Gastrocnemius medialis (tissue), 4 donors: Measurements from ENCODE around the gene UTP18. TPM values are rescaled to one million over a fixed set of nuclear protein-coding genes. Genes with fewer than 3 reads are reported as not detected.

Source experiments
- ATAC-seq, 2 donors: fragments of 150-250 bp; one replicate each; pipeline ENCODE4 v1.9.1; 2016
- DNase-seq, 2 donors: peaks; one replicate each; pipeline ENCODE4 v3.0.0-alpha.2; 2019
- H3K27ac ChIP-seq, 4 donors: fragments of 200-600 bp; sonication (generic); 1 replicate in 1 of 4; 2 replicates in 3 of 4; pipeline ENCODE4 v1.5.1; 2016 to 2018; ENCODE audit warnings: mild to moderate bottlenecking in 2 of 4, moderate library complexity in 1 of 4
- H3K27me3 ChIP-seq, 3 donors: fragments of 200-600 bp; sonication (generic) in 2 of 3; 1 replicate in 1 of 3; 2 replicates in 2 of 3; pipeline versions ENCODE4 v1.5.1 to v1.6.0; 2016 to 2019; ENCODE audit warnings: mild to moderate bottlenecking in 1 of 3, moderate library complexity in 1 of 3
- H3K36me3 ChIP-seq, 2 donors: fragments of 200-600 bp; sonication (generic) in 1 of 2; one replicate each; pipeline ENCODE4 v1.5.1; 2017 to 2018
- H3K4me1 ChIP-seq, 2 donors: fragments of 200-600 bp; sonication (generic) in 1 of 2; one replicate each; pipeline ENCODE4 v1.5.1; 2016 to 2017; ENCODE audit warnings: mild to moderate bottlenecking in 2 of 2
- H3K4me3 ChIP-seq, 4 donors: fragments of 200-600 bp; sonication (generic) in 3 of 4; 1 replicate in 1 of 4; 2 replicates in 3 of 4; pipeline ENCODE4 v1.5.1; 2016 to 2019; ENCODE audit warnings: mild to moderate bottlenecking in 2 of 4
- H3K9me3 ChIP-seq, 3 donors: fragments of 200-600 bp; sonication (generic) in 2 of 3; 1 replicate in 1 of 3; 2 replicates in 2 of 3; pipeline ENCODE4 v1.5.1; 2016 to 2019
- POLR2A ChIP-seq, 2 donors: fragments of 450-650 bp; IDR thresholded peaks; one replicate each; pipeline ENCODE4 v1.6.1; 2017; ENCODE audit warnings: antibody characterized with exemption in 2 of 2, mild to moderate bottlenecking in 2 of 2, moderate library complexity in 2 of 2
- in situ Hi-C, 4 donors: fragments of 200-750 bp; cut with MboI; loops; one replicate each; pipeline versions ENCODE4 v1.15.0 to v1.8.0; 2017; ENCODE audit warnings: low sequenced_read_pairs in 4 of 4
- intact Hi-C: fragments of 100-400 bp; cut with DNase I; formaldehyde crosslinking; loops from one replicate; pipeline ENCODE4 v1.15.1; 2023; ENCODE audit warnings: low total_unique reads
- total RNA-seq, 4 donors: library from RNA; depleted of rRNA; stranded (reverse); fragments of >200 nt; gene quantifications; one replicate each; pipeline versions ENCODE4 v1.1.0 to v1.2.3, GENCODE V29; 2016
- TF ChIP-seq, protein P1 (sequence below), 5 experiments: fragments of 450-650 bp in 3 of 5; fragments of 200-600 bp in 2 of 5; sonication (generic) in 2 of 5; IDR thresholded peaks in 4 of 5; conservative IDR thresholded peaks in 1 of 5; 1 replicate in 4 of 5; 2 replicates in 1 of 5; pipeline ENCODE4 v1.5.1; 2016 to 2019; ENCODE audit warnings: antibody characterized with exemption in 5 of 5, mild to moderate bottlenecking in 3 of 5, moderate library complexity in 3 of 5

UTP18 gene
- total RNA-seq, 4 donors from 2014 or later, result 19.0 to 29.9 (median 21.4) TPM

DNA sequence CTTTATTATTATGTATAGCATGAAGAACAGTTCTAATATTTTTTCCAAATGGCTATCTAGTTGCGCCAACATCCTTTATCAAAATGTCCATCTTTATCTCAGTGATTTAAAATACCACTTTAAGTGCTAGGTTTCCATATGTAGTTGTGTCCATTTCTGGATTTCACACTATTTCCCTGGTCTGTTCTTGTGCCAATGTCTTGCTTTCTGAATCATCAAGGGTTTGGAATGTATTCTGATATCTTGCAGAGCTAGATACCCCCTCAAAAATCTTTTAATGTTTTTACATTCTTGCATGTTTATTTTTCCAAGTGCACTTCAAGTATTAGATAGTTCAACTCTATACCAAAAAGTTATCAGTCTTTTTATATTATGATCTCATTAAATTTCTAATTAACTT is 14.8 kb upstream of the UTP18 start:
- no peak overlapping the region for H3K27ac ChIP-seq
- no peaks in the 10 kb centered on the region for H3K27me3 ChIP-seq
- ATAC-seq, result no peak
- no peak overlapping the region for H3K4me3 ChIP-seq
- no peak for TF ChIP-seq POLR2A (IDR thresholded peaks at IDR 0.05)
- TF ChIP-seq, protein P1, sequence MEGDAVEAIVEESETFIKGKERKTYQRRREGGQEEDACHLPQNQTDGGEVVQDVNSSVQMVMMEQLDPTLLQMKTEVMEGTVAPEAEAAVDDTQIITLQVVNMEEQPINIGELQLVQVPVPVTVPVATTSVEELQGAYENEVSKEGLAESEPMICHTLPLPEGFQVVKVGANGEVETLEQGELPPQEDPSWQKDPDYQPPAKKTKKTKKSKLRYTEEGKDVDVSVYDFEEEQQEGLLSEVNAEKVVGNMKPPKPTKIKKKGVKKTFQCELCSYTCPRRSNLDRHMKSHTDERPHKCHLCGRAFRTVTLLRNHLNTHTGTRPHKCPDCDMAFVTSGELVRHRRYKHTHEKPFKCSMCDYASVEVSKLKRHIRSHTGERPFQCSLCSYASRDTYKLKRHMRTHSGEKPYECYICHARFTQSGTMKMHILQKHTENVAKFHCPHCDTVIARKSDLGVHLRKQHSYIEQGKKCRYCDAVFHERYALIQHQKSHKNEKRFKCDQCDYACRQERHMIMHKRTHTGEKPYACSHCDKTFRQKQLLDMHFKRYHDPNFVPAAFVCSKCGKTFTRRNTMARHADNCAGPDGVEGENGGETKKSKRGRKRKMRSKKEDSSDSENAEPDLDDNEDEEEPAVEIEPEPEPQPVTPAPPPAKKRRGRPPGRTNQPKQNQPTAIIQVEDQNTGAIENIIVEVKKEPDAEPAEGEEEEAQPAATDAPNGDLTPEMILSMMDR (IDR thresholded peaks at IDR 0.05 in 4 of 5, conservative IDR thresholded peaks at IDR 0.05 in 1 of 5), result no peak
- H3K9me3 ChIP-seq, result no peaks in the 10 kb centered on the region
- no peak for DNase-seq
- H3K36me3 ChIP-seq, result no peaks in the 10 kb centered on the region
- intact Hi-C loops (no loop called here), in situ Hi-C loops (no loop called here)
- H3K4me1 ChIP-seq, result no peaks in the 10 kb centered on the region

DNA sequence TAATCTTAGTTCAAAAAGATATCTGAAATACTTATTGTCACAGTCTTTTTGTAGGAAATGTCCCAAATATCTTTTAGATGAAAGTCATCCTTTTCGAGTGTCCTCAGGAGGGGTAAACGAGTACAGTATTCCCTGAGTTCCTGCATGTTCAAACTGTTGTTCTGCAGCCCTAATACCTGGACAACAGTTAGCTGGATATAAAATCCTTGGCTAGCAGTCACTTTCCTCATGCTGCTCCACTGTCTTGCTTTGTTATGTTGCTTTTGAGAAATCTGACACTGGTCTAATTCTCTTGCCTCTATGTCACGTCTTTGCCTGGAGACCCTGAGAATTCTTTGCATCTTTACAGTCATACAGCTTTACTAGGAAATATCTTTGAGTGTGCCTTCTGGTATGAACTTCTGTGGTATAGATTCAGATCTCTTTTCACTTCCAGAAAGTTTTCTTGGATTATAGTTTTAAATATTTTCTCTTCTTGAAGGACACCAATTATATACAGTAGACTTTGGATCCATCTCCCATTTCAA is 10.0 kb upstream of the UTP18 start:
- ATAC-seq (no peak), DNase-seq (no peak)
- in situ Hi-C loops (no loop called here), intact Hi-C loops (no loop called here)
- H3K27me3 ChIP-seq, result no peaks in the 10 kb centered on the region
- no peak overlapping the region for H3K4me3 ChIP-seq
- H3K4me1 ChIP-seq, result peaks cover 4 to 5% of the 10 kb centered on the region in 2 donors
- H3K36me3 ChIP-seq, result peaks cover 0 to 16% of the 10 kb centered on the region in 2 donors
- no peaks in the 10 kb centered on the region for H3K9me3 ChIP-seq
- H3K27ac ChIP-seq, result no peak overlapping the region
- TF ChIP-seq, protein P1 (IDR thresholded peaks at IDR 0.05 in 4 of 5, conservative IDR thresholded peaks at IDR 0.05 in 1 of 5), result no peak
- TF ChIP-seq POLR2A (IDR thresholded peaks at IDR 0.05), result no peak

DNA sequence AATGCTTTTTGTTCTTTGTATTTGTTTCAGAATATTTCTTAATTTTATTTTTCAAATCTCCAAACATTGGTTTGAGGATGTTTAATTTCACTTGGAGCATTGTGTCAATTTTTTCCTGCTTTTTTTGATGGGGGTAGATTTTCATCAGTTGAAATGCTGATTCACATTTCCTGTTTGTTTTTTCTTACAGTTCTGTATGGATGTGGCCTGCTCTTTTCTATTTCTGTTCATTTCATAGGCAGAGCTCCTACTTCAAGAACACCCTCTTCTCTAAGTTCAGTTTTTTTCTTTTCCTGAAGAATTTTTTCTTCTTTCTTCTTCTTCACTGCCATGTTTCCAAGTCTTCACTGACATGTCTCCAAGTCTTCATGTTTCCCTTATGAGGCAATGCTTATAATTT is 9.3 kb upstream of the UTP18 start:
- no peaks in the 10 kb centered on the region for H3K27me3 ChIP-seq
- ATAC-seq, result no peak
- intact Hi-C loops (no loop called here), in situ Hi-C loops (no loop called here)
- DNase-seq, result no peak
- peaks cover 5 to 6% of the 10 kb centered on the region in 2 donors for H3K4me1 ChIP-seq
- H3K27ac ChIP-seq, result no peak overlapping the region
- H3K36me3 ChIP-seq, result peaks cover 0 to 16% of the 10 kb centered on the region in 2 donors
- no peaks in the 10 kb centered on the region for H3K9me3 ChIP-seq
- no peak overlapping the region for H3K4me3 ChIP-seq
- no peak for TF ChIP-seq POLR2A (IDR thresholded peaks at IDR 0.05)
- TF ChIP-seq, protein P1 (IDR thresholded peaks at IDR 0.05 in 4 of 5, conservative IDR thresholded peaks at IDR 0.05 in 1 of 5), result no peak

DNA sequence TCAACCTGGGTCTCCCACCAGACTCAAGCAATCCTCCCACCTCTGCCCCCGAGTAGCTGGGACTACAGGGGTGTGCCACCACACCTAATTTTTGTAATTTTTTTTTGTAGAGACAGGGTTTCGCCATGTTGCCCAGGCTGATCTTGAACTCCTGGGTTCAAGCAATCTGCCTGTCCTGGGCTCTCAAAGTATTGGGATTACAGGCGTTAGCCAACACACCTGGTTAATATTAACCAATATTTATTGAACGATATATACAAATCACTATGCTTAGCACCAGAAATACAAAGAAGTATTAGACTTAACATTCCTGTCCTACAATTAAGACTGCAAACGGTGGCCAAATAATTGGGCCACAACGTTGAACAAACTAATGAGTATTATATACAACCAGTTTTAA is 4.7 kb upstream of the UTP18 start:
- no peak overlapping the region for H3K4me3 ChIP-seq
- in situ Hi-C loops, result no loop called here
- no peak overlapping the region for H3K27ac ChIP-seq
- H3K27me3 ChIP-seq, result no peaks in the 10 kb centered on the region
- DNase-seq (no peak), ATAC-seq (no peak)
- intact Hi-C loops, result no loop called here
- TF ChIP-seq, protein P1 (IDR thresholded peaks at IDR 0.05 in 4 of 5, conservative IDR thresholded peaks at IDR 0.05 in 1 of 5), result no peak
- TF ChIP-seq POLR2A (IDR thresholded peaks at IDR 0.05), result no peak
- peaks cover 33 to 38% of the 10 kb centered on the region in 2 donors for H3K4me1 ChIP-seq
- H3K9me3 ChIP-seq, result no peaks in the 10 kb centered on the region
- peaks cover 0 to 16% of the 10 kb centered on the region in 2 donors for H3K36me3 ChIP-seq

DNA sequence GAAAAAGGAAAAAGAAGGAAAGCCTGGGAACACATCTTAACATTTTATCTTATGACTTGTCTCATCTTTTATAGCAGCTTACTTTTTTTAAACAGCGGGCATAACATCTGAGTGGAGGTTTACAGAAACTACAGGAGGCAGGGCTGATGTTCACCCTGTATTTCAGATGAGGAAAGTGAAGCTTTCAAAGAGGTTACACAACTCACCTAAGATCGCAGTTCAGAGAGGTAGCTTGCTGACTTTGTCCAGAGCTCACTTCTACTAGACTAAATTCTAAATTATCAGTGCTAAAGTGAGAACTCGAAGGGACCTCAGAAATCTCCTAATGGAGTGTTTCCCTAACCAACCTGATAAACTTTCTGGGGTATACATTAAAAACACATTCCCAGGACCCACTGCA is 4.2 kb upstream of the UTP18 start:
- intact Hi-C loops, result no loop called here

More for the DNA sequence above, 4.2 kb upstream of the UTP18 start:
- Histone ChIP-seq H3K9me3 (no peaks in the 10 kb centered on the region), H3K27ac (no peak overlapping the region), H3K4me3 (no peak overlapping the region), H3K4me1 (peaks cover 32 to 38% of the 10 kb centered on the region in 2 donors), H3K36me3 (peaks cover 0 to 16% of the 10 kb centered on the region in 2 donors), H3K27me3 (no peaks in the 10 kb centered on the region)
- TF ChIP-seq, protein P1 (IDR thresholded peaks at IDR 0.05 in 4 of 5, conservative IDR thresholded peaks at IDR 0.05 in 1 of 5), result no peak
- TF ChIP-seq POLR2A (IDR thresholded peaks at IDR 0.05), result no peak
- in situ Hi-C loops, result no loop called here
- DNase-seq (no peak), ATAC-seq (no peak)
